Testis (tissue), 2 donors: ENCODE results near the gene ATAD3C.
"Not testable (repeated sequence)": the region's sequence is repeated elsewhere in the genome, so short reads cannot be mapped to it uniquely, and the experiment has no call there.

Experiments
- POLR2A ChIP-seq: fragments of 450-650 bp; IDR thresholded peaks from one replicate; pipeline ENCODE4 v1.6.1; 2017; ENCODE audit warnings: antibody characterized with exemption, mild to moderate bottlenecking, moderate library complexity
- TF ChIP-seq, protein P1 (sequence below), 3 experiments: fragments of 450-650 bp in 2 of 3; fragments of 200-600 bp in 1 of 3; sonication (generic) in 1 of 3; IDR thresholded peaks; one replicate each; pipeline ENCODE4 v1.5.1; 2016 to 2019; ENCODE audit warnings: antibody characterized with exemption in 3 of 3, mild to moderate bottlenecking in 2 of 3, moderate library complexity in 1 of 3

- TF ChIP-seq POLR2A: not testable (repeated sequence)
- TF ChIP-seq, protein P1, sequence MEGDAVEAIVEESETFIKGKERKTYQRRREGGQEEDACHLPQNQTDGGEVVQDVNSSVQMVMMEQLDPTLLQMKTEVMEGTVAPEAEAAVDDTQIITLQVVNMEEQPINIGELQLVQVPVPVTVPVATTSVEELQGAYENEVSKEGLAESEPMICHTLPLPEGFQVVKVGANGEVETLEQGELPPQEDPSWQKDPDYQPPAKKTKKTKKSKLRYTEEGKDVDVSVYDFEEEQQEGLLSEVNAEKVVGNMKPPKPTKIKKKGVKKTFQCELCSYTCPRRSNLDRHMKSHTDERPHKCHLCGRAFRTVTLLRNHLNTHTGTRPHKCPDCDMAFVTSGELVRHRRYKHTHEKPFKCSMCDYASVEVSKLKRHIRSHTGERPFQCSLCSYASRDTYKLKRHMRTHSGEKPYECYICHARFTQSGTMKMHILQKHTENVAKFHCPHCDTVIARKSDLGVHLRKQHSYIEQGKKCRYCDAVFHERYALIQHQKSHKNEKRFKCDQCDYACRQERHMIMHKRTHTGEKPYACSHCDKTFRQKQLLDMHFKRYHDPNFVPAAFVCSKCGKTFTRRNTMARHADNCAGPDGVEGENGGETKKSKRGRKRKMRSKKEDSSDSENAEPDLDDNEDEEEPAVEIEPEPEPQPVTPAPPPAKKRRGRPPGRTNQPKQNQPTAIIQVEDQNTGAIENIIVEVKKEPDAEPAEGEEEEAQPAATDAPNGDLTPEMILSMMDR (IDR thresholded peaks at IDR 0.05): not testable (repeated sequence)
Observed at GRCh38 chr1:1505801-1506200, 56.3 kb downstream of the ATAD3C start.
